LNCaP clone FGC (cell line): Measurements from ENCODE around the gene DEDD2.

Experiments used
- DNase-seq: peaks from one replicate; pipeline ENCODE4 v3.0.0-alpha.2; 2011; ENCODE audit warnings: low read depth
- H3K4me3 ChIP-seq: 2 replicates; pipeline ENCODE4 v1.5.1; 2011; ENCODE audit warnings: mild to moderate bottlenecking, low read depth, low read length, control low read depth
- CTCF ChIP-seq: IDR thresholded peaks from 2 replicates; pipeline ENCODE4 v1.5.1; 2012; ENCODE audit warnings: mild to moderate bottlenecking; ENCODE audit not compliant: control insufficient read depth, insufficient read depth; ENCODE audit errors: extremely low read depth

The DEDD2 gene

GRCh38 chr19:42175952-42176648, 41.4 kb downstream of the DEDD2 start:
- TF ChIP-seq CTCF = no peak
- H3K4me3 ChIP-seq = peak overlapping the region; percentile 26; the same call in 1 of the 2 replicates
- DNase-seq = no peak

GRCh38 chr19:42174958-42175734, 42.3 kb downstream of the DEDD2 start:
- no peak overlapping the region for H3K4me3 ChIP-seq

GRCh38 chr19:42174188-42174587, 43.3 kb downstream of the DEDD2 start:
- no peak for DNase-seq
- no peak for TF ChIP-seq CTCF
- H3K4me3 ChIP-seq = no peak overlapping the region

More at GRCh38 chr19:42174958-42175734, 42.3 kb downstream of the DEDD2 start:
- no peak for TF ChIP-seq CTCF
- no peak for DNase-seq

DNA sequence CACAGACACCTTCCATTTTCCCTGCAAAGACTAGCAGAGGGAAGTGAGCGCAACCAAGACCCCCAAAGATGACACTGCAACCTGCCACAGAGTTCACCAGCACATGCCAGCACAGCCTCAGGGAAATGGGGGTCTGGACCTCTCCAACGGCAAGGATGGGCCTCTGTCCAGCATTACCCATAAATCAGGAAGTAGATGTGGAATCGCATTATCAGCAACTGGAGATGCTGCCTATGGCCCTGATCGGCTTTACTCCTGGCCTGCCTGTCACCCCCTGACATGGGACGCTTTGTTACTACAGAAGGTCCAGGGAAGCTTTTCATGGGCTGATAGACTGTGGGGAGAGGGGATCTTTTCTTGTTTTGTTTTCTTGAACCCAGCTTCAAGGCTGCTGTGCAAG, 43.8 kb downstream of the DEDD2 start:
- no peak overlapping the region for H3K4me3 ChIP-seq
- DNase-seq = no peak
- TF ChIP-seq CTCF = no peak

DNA sequence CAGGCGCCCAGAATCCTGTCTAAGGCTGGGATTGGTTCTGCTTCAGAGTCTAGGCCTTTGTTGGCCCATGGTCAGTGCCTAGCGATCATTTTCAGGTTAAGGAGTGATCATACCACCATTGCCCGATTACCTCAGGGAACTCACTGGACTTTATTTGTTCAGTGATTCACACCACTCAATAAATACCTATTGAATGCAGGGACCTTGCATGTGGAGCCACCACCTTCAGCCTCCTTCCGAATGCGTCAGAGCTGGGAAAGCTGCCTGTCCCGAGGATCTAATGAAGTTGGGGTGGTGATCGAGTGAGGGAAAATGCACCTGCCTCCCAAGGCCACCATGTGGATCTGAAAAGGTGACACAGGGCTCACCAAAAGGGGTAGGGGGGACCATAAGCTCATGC, 45.2 kb downstream of the DEDD2 start:
- H3K4me3 ChIP-seq = no peak overlapping the region
- TF ChIP-seq CTCF = no peak
- no peak for DNase-seq

DNA sequence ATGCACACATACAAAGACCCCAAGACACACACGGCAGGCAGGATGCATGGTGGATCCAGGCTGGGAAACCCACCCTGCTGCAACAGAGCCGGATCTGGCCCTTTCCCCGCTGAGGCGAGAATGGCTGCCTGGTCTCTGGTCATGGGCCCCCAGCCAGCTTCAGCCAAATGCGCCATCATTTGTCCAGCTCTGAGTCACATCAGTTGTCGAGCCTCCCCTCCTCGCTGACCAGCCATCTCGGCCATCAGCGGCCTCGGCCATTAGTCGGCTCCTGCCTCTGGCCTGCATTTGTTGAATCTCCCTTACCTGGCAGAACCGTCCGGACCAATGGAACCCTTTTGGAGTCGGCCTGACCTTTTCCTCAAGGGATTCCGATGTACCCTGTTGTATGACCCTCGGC, 46.8 kb downstream of the DEDD2 start:
- TF ChIP-seq CTCF = no peak
- H3K4me3 ChIP-seq = no peak overlapping the region
- DNase-seq = no peak
